Stimulated activated CD8-positive, alpha-beta memory T cell treated with anti-CD3 and anti-CD28 coated beads, Interleukin-15, amount 100 ng/mL, for 1 hour (primary cell): ENCODE measurements around the gene CRIP1.

Experiments
- DNase-seq: peaks from one replicate; pipeline ENCODE4 v3.0.0-alpha.2; 2020; ENCODE audit warnings: low read depth

Gene CRIP1

DNA sequence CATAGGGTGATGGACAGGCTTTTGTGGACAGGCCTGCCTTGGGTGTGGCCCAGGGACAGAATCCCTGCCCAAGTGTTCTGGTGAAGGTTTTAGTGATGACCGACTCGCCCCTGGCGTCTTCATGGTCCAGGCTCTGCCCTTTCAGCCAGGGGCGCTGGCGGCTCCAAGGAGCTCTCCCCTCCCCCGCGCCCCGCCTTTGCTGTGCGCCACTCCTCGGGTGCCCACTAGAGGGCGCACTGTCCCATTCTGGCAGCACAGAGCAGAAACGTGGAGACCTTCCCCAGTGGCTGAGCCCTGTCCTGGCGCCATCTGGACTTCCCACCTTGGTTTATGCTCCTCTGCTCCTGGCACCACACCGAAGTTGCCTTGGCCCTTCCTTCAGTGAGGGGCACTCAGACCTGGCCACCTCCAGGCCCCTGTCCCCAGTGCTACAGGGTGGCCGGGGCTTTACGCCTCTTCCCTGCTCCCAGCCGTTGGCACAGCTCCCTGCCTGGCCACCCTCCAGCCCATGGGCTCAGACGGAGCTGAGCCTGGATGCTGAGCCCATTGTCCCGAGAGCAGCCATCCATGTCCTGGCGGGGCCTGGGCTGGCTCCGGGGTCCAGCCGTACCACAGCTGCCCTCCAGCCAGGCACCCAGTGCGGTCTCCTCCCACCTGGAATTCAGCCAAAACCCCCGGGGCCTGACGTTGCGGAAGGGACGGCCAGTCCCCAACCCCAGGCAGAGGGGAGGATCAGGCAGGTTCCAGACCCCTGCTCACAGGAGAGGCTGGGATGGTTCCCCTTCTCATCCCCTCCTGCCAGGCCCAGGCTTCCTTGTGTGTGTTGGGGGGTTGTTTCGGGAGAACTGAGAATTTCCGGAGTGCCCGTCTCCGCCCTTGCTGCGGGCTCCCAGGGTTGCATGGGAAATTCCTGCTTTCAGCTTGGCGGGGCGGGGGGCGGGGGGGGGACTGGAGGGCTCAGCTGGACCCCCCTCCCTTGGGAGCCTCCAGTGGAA is 5.6 kb upstream of the CRIP1 start:
- peak; percentile 88 for DNase-seq

DNA sequence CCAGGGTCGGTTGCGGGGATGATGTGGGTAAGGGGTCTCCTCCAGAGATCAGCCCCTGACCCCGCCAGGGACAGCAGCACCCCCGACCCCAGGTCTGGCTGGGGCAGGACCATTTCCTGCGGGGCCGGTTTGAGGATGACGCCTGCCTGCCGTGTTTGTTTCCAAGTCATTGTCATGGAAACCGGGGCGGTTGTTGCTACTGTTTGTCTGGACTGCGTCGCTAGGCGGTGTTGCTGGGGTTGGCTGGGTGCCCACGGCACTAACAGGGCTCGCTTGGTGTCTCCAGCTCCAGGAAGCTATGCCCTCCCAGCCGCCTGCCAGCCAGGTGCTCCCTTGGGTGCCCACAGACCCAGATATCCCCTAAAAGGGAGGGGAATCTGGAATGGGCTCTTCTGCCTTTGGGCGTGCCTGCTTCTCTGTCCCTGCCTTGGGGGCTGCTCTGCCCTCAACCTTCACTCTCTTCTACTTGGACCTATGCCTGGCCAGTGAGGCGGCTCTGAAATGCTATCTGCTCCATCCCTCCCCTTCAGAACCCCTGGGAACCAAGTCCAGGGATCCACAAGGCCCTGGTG is 4.7 kb upstream of the CRIP1 start:
- peak; percentile 81 for DNase-seq

DNA sequence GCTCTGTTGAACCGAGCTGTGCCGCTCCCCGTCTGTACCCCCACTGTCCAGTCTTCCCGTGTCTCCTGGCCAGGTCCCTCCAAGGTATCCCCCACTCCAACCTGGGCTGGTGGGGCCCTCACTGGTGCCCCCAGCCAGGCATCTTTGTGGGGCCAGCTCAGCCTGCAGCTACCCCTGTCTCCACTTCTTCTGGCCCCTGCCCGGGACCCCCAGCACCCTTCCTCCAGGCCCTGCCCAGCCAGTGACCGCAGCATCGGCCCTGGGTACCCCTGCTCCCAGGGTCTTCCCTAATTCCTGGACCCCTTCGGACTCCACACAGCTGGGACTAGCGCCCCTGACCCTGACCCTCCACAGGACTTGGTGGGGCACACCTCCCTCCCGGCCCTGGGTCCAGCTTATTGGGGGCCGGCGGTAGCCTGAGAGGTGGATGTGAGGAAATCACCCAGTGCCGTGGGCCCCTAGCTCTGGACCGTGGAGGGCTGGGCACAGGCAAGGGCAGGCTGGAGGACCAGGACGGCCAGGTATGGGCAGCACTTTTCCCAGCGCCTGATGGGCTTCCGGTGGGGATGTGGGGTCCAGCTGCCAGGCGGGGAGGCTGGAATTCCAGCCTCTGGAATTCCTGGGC is 4.1 kb upstream of the CRIP1 start:
- DNase-seq: no peak

DNA sequence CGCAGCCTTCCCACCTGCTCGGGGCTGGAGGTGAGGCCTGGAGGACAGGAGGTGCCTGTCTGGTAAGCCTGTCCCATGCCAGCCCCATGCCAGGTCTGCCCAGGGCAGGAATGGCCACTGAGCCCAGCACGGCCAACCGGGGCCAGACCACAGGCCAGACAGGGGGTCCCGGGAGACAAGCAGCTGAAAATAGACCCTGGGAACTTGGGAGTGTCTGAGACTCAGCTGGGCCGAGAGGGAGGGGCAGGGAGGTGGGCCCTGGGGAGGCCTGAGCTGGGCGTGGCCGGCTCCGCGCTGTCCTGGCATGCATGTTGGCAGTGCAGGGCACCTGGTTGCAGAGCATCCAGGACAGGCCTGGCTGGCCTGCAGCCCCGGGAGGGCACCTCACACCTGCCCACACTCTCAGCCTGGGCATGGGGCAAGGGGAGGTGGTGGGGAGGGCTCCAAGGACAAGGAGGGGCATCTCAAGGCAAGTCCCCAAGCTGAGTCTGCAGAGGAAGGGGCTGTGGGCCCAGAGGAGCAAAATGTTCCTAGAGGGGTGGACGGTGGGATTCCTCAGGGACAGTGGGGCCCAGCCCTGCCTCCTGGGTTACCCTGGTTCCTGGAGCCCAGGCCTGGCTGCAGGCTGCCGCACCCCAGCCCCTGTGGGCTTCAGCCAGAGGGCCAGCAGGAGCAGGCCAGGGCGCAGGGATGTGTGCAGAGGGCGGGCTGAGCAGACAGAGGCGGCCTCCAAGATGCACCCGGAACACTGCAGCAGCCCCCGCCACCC is 3.2 kb upstream of the CRIP1 start:
- no peak for DNase-seq

DNA sequence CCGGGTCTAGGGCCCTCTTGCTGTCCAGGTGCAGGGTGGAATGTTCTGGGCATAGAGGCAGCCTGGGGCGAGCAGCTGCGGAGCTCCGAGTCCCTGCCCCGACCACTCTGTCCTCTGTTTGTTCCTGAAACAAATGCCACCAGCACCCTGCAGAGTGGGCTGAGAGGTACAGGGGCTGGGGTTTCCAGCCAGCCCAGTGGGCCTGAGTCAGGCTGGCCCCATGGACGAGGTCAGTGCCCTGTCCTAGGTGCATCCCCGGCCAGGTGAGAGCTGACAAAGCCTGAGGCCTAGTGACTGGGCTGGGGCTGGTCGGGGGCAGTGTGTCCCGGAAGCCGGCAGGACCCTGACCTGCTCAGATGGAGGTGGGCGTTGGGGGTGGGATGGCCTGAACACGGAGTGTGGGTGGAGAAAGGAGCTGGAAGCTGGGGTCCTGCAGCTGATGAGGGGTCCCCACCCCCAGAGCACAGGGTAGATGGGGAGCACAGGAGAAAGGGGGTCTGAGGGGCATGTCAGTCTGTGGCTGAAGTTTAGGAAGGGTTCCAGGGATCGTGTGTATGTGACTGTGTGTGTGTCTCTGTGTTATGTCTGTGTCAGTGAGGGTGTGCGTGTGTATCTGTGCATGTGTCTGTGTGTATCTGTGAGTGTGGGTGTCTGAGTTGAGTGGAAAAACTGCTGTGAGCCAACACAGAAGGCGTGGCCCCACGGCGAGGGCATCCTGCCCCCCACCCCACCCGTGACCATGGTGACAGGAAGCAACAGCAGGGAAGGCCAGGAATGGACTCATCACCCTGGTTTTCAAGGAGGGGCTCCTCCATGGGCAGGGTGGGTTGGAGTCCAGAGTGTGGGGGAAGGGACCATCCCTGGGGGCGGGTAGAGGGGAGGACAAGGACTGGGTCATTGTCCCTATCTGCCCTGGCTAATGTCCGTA is 2.4 kb upstream of the CRIP1 start:
- DNase-seq: no peak

DNA sequence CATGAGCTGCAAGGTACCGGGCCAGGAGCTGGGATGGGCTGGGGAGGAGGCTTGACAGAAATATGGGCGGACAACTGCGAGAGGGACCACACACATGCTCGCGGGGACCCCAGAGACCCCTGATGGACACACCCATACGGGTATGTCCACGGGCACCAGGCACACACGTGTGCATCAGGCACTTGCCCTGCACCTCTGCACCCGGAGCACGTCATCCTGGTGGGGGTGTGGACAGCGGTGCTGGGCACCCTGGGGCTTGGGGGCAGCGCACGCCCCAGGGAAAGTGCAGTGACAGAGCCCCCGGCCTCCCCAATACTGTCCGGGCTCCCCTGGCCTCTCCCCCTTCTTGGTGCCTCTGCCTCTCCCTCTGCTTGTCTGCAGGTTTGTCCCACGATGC is 1.7 kb upstream of the CRIP1 start:
- no peak for DNase-seq

DNA sequence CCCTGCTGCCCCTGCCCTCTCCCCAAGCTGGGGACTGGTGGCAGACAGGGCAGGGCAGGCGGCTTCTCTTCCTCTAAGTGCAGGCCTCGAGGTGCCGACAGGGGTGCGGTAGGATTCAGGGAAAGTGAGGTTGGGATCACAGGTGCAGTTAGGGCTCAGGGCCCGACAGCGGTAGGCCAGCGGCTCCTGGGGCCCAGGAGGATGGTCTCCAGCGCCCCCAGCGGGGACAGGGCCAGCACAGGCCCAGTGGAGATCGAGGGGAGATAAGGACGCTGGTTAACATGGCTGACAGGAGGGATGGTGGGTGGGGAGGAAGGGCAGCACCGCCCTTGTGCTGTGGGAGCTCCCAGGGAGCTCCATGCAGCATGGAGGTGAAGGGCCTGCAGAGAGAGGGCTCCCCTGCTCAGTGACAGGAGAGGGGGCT is 935 bp upstream of the CRIP1 start:
- DNase-seq: no peak

DNA sequence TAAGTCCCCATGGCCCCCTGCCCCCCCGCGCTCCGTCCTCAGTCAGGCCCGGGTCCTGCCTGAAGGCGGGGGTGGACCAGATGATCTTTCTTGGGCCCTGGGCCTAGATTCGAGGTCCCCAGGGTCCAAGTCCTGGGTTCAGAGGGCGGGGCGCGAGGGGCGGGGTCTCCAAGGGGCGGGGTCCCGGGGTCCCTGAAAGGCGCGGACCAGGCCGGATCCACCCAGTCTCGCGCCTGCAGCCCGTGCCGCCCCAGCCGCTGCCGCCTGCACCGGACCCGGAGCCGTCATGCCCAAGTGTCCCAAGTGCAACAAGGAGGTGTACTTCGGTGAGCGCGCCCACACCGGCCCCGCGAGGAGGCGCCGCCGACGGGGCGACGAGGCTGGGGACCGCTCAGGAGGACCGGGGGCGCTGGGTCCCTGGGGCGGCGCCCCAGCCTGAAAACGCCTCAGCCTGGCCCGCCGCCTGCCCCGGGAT is 325 bp downstream of the CRIP1 start:
- DNase-seq: peak; percentile 48

DNA sequence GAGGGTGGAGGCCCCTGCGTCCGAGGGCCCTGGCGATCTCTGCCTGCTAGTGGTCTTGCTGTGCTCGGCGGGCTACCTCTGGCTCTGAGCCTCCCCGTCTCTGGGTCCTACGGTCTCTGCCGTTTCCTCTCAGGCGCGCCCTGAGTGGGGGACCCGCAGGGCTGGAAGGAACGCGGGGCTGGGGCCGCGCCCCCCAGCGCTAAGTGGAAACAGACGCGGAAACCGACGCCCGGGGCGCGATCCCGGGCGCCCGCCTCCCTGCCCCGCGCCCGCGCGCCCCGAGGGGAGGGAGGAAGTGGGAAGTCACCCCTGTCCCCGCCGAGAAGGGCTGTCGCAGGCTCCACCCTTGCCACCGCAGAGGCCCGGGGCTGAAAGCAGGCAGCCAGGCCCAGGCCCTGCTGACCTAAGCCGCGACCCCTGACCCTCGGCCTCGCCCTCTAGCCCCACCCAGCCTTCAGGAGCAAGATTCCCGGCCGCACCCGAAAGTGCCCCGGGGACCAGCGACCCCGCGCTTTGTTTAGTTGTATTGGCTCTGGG is 831 bp downstream of the CRIP1 start:
- DNase-seq: peak; percentile 43

DNA sequence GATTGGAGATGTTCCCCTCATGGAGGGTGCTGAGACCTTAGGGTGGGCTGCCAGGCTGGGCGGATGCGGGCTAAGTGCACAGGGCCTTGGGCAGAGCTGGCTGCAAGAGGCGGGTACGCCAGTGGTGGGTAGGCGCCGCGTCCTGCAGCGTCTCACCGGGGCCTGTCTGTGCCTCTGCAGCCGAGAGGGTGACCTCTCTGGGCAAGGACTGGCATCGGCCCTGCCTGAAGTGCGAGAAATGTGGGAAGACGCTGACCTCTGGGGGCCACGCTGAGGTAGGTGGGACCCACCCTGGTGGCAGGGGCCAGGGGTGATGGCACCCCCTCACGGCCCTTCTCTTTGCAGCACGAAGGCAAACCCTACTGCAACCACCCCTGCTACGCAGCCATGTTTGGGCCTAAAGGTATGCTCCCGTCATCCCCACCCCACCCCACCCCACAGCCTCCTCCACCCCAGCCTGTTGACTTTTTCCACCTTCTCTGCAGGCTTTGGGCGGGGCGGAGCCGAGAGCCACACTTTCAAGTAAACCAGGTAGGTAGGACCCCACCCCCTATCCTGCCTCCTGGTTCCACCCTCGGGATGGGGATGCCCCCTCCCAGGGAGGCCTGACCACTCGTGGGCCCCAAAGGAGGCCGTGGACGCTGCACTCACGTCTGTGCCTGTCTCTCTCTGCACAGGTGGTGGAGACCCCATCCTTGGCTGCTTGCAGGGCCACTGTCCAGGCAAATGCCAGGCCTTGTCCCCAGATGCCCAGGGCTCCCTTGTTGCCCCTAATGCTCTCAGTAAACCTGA is 1.5 kb downstream of the CRIP1 start:
- DNase-seq: no peak

DNA sequence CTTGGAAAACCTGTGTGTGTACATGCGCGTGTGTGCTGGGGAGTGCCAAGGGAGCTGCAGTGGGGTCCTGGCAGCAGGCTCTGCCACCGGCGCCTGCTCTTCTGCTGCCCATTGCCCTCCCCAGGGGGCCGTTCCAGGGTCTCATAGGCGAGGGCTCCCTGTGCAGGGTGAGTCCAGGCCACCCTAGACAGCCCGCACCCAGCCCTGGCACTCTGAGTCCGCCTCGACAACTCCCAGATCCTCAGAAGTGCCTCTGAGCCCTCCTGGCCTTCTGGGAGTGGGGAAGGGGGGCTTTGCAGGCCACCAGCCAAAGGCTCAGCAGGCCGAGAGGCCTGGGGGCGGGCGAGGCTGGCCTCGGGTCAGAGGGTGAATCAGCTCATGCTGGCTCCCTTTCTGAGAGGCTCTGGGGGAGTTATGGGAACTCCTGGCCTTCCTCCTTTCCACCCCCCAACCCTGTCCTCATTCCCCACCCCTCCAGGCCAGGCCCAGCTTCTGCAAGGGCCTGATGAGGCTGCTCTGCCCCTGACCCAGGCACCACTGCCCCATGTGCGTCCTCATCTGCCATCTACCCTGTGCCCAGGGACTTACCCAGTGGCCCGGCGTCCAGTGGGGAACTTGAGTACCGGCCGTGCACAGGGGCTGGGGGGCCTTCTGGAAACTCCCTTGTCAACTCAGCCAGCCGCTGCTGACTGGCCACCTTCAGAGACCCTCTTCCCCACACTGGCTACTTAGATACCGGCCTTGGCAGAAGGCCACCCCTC is 2.3 kb downstream of the CRIP1 start:
- DNase-seq: no peak

DNA sequence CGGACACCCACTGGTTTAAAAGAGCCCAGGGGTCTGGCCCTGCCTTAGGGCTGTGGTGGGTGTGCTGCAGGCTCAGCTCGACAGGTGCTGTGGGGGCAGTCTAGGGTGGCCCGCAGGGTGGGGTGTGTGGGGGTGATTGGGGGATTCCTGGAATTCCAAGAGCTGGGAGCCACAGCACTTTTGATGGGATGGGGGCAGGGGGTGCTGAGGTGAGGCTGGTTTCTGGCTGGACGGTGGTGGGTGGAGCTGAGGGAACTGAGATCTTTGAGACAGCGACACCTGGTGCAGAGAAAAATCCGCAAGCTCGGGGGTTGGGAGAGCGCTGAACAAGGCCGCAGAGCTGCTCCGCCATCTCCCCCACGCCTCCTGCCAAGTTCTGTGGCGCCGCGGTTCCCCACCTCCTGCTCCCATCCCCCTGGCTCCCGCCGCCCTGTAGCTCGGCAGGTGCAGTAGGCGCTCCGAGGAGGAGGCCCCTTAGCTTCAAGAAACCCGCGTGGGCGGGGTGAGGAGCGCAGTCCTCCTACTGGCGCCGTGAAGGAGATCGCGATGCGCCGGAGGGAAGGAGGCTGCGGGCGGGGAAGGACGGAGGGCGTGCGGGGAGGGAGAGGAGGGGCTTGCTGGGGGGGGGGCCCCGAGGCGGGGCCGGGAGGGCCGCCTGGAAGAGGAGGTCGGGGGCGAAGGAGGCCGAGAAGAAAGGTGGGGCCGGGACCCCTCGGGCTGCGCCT is 3.0 kb downstream of the CRIP1 start:
- peak; percentile 76 for DNase-seq

DNA sequence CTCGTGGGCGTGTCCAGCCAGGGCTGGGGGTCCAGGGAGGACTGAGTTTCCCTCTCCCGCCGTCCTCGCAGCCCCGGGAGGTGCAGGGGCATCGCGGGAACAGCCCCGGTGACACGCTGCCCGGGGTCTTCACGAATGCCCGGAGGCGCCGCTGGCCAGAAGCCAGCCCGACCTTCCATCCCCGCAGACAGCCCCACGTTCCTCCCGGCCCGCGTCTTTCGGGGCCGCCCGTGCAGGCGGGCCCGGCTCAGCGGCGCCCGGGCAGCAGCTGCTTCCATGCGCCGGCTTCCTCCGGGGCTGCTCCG is 3.5 kb downstream of the CRIP1 start:
- DNase-seq: no peak

DNA sequence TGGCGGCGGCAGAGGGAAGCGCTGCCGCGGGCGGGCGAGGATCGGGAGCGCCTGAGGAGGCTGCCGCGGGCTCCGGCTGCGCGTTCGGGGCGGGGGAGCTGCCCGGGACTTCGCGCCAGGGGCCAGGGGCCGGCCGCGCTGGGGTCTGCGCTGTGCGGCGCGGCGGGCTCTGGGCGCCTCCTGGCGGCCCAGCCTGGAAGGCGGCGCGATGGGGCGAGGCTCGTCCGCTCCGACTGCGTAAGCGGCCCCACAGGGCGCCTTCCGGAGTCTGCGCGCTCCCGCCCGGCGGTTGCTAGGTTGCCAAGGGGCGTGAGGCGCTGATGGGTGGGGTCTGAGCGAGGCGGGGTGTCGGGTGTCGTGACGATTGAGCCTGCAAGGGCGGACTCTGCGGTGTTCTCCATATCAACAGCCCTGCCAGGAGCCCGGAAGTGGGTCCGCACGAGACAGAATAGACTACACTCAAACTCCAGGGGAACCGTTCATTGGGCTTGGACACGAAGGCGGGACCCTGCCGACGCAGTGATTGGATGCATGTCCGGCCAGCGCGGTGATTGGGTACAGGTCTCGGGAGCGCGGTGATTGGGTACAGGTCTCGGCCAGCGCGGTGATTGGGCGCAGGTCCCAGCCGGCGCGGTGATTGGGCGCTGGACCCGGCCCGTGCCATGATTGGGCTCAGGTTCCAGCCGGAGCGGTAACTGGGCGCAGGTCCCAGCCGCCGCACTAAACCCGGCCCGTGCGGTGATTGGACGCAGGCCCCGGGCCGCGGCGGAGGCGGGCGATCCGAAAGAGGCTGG is 4.1 kb downstream of the CRIP1 start, which contains the start of gene TEDC1:
TSS of gene TEDC1 (plus strand) at position 675 of the 794 bp plus-strand sequence. CDS start 130 bp downstream, outside the sequence.
- DNase-seq: peak; percentile 95

DNA sequence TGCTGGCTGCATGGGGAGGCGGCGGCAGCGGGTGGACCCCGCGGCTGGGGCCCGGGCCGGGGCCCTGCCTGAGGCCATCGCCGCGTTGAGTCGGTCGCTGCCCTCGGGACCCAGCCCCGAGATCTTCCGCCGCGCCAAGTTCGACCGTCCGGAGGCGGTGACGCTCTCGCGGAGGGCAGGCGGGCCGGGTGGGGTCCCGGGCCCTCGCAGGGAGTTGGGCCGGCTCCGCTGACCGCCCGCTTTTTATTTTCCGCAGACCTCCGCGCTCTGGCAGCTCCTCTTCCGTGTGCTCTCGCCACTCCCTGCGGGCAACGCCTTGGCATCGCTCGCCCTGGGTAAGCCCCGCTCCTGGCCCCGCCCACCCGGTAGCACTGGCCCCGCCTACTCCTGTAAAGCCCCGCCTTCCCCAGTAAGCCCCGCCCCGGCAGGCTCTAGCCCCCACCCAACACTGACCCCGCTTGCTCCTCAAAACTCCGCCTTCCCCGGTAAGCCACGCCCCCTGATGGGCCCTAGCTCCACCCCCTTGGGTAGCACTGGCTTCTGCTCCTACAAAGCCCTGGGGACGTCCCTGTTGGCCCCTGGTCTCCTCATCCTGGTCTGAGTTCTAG is 4.8 kb downstream of the CRIP1 start:
- DNase-seq: peak; percentile 81

DNA sequence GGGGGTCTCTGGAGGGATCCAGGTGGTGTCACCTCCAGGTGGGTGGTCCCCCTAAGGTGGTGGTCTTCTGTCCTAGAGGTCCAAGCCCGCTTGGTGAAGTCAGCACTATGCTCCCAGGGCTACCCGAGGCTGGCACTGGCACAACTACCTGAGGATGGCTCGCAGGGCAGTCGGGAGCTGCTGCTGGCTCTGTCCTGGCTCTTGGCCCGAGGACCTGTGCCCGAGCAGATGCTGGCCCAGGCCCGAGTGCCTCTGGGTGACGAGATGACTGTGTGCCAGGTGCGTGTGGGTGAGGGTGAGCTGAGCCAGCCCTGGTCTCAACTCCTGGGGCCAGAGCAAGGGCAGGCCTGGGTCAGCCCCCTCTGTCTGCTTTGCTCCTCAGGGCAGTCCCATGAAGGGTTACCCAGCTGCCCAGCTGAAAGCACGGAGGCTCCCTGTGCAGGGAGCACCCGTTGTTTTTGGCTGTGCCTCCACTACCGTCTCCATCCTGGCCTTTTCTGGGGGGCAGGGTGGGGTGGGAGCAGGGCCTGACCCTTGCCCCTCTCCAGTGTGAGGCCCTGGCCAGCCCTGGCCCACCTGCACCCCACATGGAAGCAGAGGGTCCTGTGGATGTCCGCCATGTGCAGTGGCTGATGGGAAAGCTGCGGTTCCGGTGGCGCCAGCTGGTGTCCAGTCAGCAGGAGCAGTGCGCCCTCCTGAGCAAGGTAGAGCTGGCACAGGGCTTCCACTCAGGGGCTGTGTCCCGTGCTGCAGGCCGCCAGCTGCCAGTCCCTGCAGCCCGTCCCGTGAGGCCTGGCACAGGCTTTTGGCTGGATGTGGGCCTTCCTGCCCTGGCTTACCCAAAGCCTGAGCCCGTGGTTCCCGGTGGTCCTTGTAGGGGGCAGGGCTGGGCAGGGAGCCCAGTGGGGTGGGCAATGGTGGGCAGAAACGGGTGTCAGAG is 5.6 kb downstream of the CRIP1 start:
- no peak for DNase-seq
